ENCODE data around the gene ZMYND8.

DNA sequence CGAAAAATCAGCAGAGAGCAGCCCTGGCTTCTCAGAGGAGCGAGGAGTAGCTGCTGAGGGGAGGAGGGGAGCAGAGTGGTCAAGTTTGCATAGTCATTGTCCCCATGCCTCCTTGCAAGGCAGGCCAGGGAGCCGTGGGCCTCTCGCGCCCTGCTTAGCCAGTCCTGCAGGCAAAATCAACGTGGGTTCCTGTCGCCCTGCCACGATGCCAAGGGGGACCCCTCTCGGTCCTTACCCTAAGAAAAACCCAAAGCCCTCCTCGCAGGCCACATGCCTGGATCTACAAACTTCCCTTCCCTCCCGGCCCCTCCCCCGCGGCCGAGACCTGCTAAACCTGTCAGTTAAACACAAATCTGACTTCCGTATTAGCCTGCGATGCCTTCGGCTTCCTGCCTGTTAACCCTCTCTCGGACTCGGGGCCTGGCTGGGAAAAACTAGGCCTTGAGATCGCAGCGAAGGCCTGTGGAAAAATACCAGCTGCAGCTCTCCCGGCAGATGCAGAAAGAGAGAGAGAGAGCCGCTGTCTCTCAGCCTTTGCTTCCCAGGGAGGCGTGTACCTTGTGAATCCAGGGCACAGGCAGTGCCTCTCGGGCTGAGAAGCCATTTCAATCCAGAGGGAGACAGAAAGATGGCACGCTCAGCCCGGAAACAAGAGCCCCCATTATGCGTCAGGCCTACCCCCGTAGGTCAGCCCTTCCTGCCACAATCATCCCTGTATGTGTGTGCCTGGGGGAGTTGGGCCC lies 968 bp upstream of the ZMYND8 start:
- TF ChIP-seq YY1 (IDR thresholded peaks at IDR 0.05; ENCODE audit: insufficient read depth, insufficient read length) (peak; percentile 4), ZNF274 (IDR thresholded peaks at IDR 0.05; ENCODE audit: low read depth, low read length) (no peak)

Data from NT2/D1 (cell line).